ENCODE measurements around the gene RASSF7.

RASSF7 gene

DNA sequence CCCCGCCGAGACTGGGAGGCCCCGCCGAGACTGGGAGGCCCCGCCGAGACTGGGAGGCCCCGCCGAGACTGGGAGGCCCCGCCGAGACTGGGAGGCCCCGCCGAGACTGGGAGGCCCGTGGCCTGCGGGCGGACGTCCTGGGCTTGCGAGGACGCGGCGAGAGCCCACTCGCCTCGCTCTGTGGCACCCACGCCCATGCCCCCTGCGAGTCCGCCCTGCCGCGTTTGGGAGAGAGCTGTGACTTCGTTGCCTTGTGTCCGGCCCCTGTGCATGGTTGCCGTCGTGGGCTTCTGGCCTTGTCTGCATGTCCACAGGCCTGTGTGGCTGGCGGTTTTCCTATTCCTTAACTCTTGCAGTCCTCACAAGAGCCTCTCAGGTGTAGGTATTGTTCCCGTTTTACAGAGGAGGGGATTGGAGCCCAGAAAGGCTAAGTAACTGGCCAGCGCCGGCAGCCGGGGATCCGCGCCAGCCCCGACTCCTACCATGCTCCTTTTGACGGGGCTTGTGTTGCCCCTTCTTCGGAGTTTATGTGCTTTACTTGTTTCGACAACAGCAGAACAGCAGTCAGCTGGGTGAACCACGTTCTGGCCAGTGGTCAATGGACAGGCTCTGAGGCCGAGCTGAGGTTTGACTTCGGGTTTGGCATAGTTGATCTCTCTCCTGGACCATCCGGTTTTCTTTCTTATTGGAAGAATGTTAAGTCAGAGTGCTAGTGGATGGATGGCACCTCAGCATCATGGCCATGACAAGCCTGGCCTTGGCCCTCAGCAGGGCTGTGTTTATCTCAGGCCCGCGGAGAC lies 16.2 kb downstream of the RASSF7 start:
- TF ChIP-seq, protein P1, sequence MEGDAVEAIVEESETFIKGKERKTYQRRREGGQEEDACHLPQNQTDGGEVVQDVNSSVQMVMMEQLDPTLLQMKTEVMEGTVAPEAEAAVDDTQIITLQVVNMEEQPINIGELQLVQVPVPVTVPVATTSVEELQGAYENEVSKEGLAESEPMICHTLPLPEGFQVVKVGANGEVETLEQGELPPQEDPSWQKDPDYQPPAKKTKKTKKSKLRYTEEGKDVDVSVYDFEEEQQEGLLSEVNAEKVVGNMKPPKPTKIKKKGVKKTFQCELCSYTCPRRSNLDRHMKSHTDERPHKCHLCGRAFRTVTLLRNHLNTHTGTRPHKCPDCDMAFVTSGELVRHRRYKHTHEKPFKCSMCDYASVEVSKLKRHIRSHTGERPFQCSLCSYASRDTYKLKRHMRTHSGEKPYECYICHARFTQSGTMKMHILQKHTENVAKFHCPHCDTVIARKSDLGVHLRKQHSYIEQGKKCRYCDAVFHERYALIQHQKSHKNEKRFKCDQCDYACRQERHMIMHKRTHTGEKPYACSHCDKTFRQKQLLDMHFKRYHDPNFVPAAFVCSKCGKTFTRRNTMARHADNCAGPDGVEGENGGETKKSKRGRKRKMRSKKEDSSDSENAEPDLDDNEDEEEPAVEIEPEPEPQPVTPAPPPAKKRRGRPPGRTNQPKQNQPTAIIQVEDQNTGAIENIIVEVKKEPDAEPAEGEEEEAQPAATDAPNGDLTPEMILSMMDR (conservative IDR thresholded peaks at IDR 0.05; ENCODE audit: low read depth, low read length) = no peak
- H3K4me3 ChIP-seq (ENCODE audit: low read depth, low read length) = peak overlapping the region; percentile 93
- peak; percentile 34 for DNase-seq (ENCODE audit: low read depth)

DNA sequence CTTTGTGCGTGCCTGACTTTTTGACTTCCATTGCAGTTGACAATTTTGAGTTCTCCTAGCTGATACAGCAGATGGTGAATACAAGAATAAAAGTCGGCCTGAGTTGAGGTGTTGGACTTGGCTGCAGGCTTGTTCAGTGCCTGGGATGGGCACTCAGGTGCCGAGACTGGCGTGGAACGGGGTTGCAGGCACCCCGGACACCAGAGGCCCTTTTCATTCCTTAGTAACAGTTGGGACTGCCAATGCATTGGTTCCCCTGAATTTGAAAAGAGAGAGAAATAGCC lies 16.8 kb downstream of the RASSF7 start:
- peak overlapping the region; percentile 93 for H3K4me3 ChIP-seq (ENCODE audit: low read depth, low read length)
- TF ChIP-seq, protein P1 (conservative IDR thresholded peaks at IDR 0.05; ENCODE audit: low read depth, low read length) = no peak
- no peak for DNase-seq (ENCODE audit: low read depth)

DNA sequence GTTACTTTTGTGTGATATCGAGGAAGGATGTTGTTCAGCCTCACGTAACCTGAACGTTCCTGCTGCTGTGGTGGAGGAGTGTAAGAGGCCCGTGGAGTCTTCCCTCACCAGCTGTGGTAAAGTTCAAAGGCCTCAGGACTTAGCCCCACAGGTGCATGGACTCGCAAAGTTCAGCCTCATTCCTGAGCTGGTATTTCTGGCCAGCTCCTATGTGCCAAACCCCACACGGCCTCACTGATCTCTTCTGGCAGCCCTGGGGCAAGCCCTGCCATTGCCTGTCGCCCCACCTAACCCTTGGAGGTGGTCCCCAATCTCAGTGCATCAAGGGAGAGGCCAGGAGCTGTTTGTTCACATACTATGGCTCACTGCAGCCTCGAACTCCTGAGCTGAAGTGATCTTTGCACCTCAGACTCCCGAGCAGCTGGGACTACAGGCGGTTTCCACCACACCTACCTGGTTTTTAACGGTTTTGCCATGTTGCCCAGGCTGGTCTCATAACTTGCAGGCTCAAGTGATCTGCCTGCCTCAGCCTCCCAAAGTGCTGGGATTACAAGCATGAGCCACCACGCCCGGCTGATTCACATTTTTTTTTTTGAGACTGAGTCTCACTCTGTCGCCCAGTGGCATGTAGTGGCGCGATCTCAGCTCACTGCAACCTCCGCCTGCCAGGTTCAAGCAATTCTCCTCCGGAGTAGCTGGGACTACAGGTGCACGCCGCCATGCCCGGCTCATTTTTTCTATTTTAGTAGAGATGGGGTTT lies 17.7 kb downstream of the RASSF7 start:
- DNase-seq (ENCODE audit: low read depth) = no peak
- H3K4me3 ChIP-seq (ENCODE audit: low read depth, low read length) = peak overlapping the region; percentile 93
- TF ChIP-seq, protein P1 (conservative IDR thresholded peaks at IDR 0.05; ENCODE audit: low read depth, low read length) = no peak

DNA sequence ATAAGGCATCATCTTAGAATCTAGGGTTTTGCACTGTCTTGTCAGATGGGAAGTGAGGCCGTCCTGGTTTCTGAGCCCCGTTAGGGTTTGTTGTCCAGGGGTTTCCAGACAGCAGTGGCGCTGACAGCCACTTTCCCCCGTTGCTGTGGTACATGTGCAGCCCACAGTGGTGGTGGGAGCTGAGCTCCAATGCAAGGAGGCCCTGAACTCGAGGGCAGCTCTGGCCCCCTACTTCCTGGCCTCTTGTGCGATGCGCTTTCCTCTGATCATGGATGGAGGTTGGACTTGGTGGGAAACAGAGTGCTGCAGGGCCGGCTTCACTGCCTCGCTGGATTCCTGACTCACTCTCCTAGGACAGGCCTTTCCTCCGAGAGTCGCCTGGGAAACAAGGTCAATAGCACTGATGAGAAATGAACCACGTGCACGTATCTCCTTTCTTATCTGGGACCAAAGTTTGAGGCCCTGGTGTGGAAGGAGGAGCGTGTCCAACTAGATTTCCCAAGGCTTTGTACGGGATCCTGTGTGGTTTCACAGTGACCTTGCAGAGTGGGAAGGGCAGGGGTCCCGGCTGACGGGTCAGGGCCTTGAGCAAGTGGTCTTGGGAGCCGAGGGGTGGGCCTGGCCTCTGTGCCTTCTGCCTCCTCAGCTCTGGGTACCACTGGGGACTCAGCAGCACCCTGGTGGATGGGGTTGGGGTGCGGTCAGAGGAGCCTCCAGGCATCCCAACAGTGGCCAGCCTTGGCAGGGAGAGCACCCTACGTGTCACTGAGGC lies 19.2 kb downstream of the RASSF7 start:
- TF ChIP-seq, protein P1 (conservative IDR thresholded peaks at IDR 0.05; ENCODE audit: low read depth, low read length) = no peak
- peak; percentile 48 for DNase-seq (ENCODE audit: low read depth)

DNA sequence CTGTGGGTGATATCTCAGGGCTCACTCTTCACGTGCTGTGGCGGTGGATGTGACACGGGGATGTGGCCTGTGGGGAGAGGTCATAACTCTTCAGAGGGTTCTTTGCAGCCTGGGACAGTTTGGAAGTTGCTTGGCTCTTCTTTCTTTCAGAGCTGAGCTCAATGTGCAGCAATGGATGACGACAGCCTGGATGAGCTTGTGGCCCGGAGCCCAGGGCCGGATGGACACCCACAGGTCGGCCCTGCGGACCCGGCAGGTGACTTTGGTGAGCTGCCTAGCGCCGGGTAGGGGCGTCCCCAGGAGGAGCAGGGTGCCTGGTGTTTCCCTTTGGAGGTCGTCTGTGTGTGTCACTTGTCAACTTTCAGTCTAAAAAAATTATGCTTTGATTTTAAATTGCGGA lies 20.6 kb downstream of the RASSF7 start:
- no peak for DNase-seq (ENCODE audit: low read depth)
- no peak overlapping the region for H3K4me3 ChIP-seq (ENCODE audit: low read depth, low read length)
- TF ChIP-seq, protein P1 (conservative IDR thresholded peaks at IDR 0.05; ENCODE audit: low read depth, low read length) = no peak

More for the DNA sequence above, 19.2 kb downstream of the RASSF7 start:
- no peak overlapping the region for H3K4me3 ChIP-seq (ENCODE audit: low read depth, low read length)

DNA sequence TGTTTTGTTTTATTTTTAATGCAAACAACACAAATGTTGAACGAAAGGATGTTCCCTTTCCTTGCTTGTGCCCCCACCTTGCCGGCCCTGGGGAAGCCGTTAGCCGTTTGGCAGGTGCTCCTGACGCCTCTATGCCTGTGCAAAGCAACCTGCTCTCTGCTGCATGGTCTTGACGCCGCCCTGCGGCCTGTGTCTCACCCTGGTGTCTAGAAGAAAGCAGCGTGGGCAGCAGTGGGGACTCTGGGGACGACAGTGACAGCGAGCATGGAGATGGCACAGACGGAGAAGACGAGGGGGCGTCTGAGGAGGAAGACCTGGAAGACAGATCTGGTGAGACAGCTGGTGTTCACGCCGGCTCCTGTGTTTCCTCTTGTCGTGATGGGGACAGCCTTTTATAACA lies 21.0 kb downstream of the RASSF7 start:
- no peak overlapping the region for H3K4me3 ChIP-seq (ENCODE audit: low read depth, low read length)
- no peak for DNase-seq (ENCODE audit: low read depth)

More for the DNA sequence above, 21.0 kb downstream of the RASSF7 start:
- TF ChIP-seq, protein P1 (conservative IDR thresholded peaks at IDR 0.05; ENCODE audit: low read depth, low read length) = no peak
